SH-SY5Y (cell line): ENCODE data around the gene PON3.

Experiments used
- GATA2 ChIP-seq: IDR thresholded peaks from 2 replicates; pipeline ENCODE4 v1.6.1; 2011; ENCODE audit warnings: mild to moderate bottlenecking, low read depth, low read length
- GATA3 ChIP-seq: IDR thresholded peaks from 2 replicates; pipeline ENCODE4 v1.6.1; 2011; ENCODE audit warnings: low read depth, mild to moderate bottlenecking, low read length, moderate library complexity

- TF ChIP-seq GATA3 (no peak), GATA2 (no peak)
Measured at GRCh38 chr7:95324431-95324830, 71.7 kb downstream of the PON3 start, which contains the start of gene PON1.
